Activated B cell treated with CpG ODN at 0.5 μM for 24 hours (primary cell): Measurements from ENCODE around the gene CDK6. TPM values are rescaled to one million over a fixed set of nuclear protein-coding genes. Genes with fewer than 3 reads are reported as not detected.

Experiments used
- ATAC-seq: fragments of 200-7000 bp; cut with Tn5 transposase; one replicate; pipeline ENCODE4 v1.10.0; 2021; ENCODE audit warnings: low read depth, mild to moderate bottlenecking, moderate library complexity
- CTCF ChIA-PET: fragments of 350-600 bp; sonication (Branson Sonifier 250); formaldehyde crosslinking; loops from one replicate; lab custom pipeline; 2021; ENCODE audit warnings: antibody characterized with exemption; lab: Charles Lee
- POLR2A ChIA-PET: fragments of 350-600 bp; sonication (Branson Sonifier 250); formaldehyde crosslinking; loops from one replicate; lab custom pipeline; 2021; ENCODE audit warnings: antibody characterized with exemption; lab: Charles Lee
- DNase-seq: peaks from one replicate; pipeline ENCODE4 v3.0.0; 2022
- H3K27ac Mint-ChIP-seq: one replicate; pipeline ENCODE4 v1.8.0; 2020; ENCODE audit warnings: mixed read lengths
- H3K27me3 Mint-ChIP-seq: one replicate; pipeline ENCODE4 v1.8.0; 2021; ENCODE audit warnings: mixed read lengths
- H3K36me3 Mint-ChIP-seq: one replicate; pipeline ENCODE4 v1.8.0; 2021; ENCODE audit warnings: low read depth, mixed read lengths
- H3K4me1 Mint-ChIP-seq: one replicate; pipeline ENCODE4 v1.8.0; 2021; ENCODE audit warnings: mixed read lengths
- H3K4me3 Mint-ChIP-seq: one replicate; pipeline ENCODE4 v1.8.0; 2020; ENCODE audit warnings: mild to moderate bottlenecking, mixed read lengths
- H3K9me3 Mint-ChIP-seq: one replicate; pipeline ENCODE4 v1.8.0; 2020; ENCODE audit warnings: mixed read lengths
- intact Hi-C: fragments of 100-400 bp; cut with micrococcal nuclease; formaldehyde crosslinking; loops from one replicate; pipeline ENCODE4 v1.15.1; 2024
- total RNA-seq: library from RNA; stranded (reverse); gene quantifications from 2 replicates; pipeline ENCODE4 v1.2.3, GENCODE V29; 2022
- TF ChIP-seq, protein P1 (sequence below): fragments of 200-600 bp; IDR thresholded peaks from one replicate; pipeline ENCODE4 v1.8.0; 2022; ENCODE audit warnings: antibody characterized with exemption, mild to moderate bottlenecking

Gene CDK6
- total RNA-seq, 1 donor from 2014 or later, result 30.5 TPM

GRCh38 chr7:92880212-92881090 is 44.1 kb upstream of the CDK6 start:
- no peak overlapping the region for H3K27ac Mint-ChIP-seq
- TF ChIP-seq, protein P1, sequence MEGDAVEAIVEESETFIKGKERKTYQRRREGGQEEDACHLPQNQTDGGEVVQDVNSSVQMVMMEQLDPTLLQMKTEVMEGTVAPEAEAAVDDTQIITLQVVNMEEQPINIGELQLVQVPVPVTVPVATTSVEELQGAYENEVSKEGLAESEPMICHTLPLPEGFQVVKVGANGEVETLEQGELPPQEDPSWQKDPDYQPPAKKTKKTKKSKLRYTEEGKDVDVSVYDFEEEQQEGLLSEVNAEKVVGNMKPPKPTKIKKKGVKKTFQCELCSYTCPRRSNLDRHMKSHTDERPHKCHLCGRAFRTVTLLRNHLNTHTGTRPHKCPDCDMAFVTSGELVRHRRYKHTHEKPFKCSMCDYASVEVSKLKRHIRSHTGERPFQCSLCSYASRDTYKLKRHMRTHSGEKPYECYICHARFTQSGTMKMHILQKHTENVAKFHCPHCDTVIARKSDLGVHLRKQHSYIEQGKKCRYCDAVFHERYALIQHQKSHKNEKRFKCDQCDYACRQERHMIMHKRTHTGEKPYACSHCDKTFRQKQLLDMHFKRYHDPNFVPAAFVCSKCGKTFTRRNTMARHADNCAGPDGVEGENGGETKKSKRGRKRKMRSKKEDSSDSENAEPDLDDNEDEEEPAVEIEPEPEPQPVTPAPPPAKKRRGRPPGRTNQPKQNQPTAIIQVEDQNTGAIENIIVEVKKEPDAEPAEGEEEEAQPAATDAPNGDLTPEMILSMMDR, result no peak
- peaks cover 11% of the 10 kb centered on the region for H3K9me3 Mint-ChIP-seq
- H3K4me3 Mint-ChIP-seq, result no peak overlapping the region
- ChIA-PET POLR2A (no interaction called here), CTCF (interaction anchor here (0.7 kb wide), 1 partner anchor 261 kb away, joined by 3 read pairs; no protein-coding TSS in a partner anchor)
- no peaks in the 10 kb centered on the region for H3K27me3 Mint-ChIP-seq
- no peaks in the 10 kb centered on the region for H3K4me1 Mint-ChIP-seq
- ATAC-seq (peak; percentile 42), DNase-seq (no peak)
- intact Hi-C loops, result loop anchor here (1.0 kb wide), 1 partner anchor 259 kb away; no protein-coding TSS in a partner anchor
- no peaks in the 10 kb centered on the region for H3K36me3 Mint-ChIP-seq

- ChIA-PET CTCF (interaction anchor here (1.2 kb wide), 1 partner anchor 44 kb away, joined by 3 read pairs; no protein-coding TSS in a partner anchor), POLR2A (no interaction called here)
- Mint-ChIP-seq H3K27ac (no peak overlapping the region), H3K36me3 (no peaks in the 10 kb centered on the region), H3K4me1 (no peaks in the 10 kb centered on the region), H3K27me3 (no peaks in the 10 kb centered on the region), H3K4me3 (no peak overlapping the region), H3K9me3 (peaks cover 7% of the 10 kb centered on the region)
- no peak for DNase-seq
- intact Hi-C loops, result no loop called here
- no peak for ATAC-seq
- TF ChIP-seq, protein P1, result no peak
Measured at GRCh38 chr7:92877367-92877766, 41.0 kb upstream of the CDK6 start.

- no peak overlapping the region for H3K27ac Mint-ChIP-seq
- H3K36me3 Mint-ChIP-seq, result no peaks in the 10 kb centered on the region
- TF ChIP-seq, protein P1, result no peak
- H3K4me1 Mint-ChIP-seq, result no peaks in the 10 kb centered on the region
- ChIA-PET POLR2A (no interaction called here), CTCF (interaction anchor here (1.2 kb wide), 1 partner anchor 44 kb away, joined by 3 read pairs; no protein-coding TSS in a partner anchor)
- no peak overlapping the region for H3K4me3 Mint-ChIP-seq
- ATAC-seq, result no peak
- DNase-seq, result no peak
- intact Hi-C loops, result no loop called here
- H3K9me3 Mint-ChIP-seq, result peaks cover 6% of the 10 kb centered on the region
- no peaks in the 10 kb centered on the region for H3K27me3 Mint-ChIP-seq
Measured at GRCh38 chr7:92876836-92877235, 40.5 kb upstream of the CDK6 start.

GRCh38 chr7:92875719-92876118 is 39.3 kb upstream of the CDK6 start:
- CTCF ChIA-PET, result no interaction called here
- intact Hi-C loops, result no loop called here
- H3K4me1 Mint-ChIP-seq, result no peaks in the 10 kb centered on the region

GRCh38 chr7:92875173-92875572 is 38.8 kb upstream of the CDK6 start:
- Mint-ChIP-seq H3K27me3 (no peaks in the 10 kb centered on the region), H3K27ac (no peak overlapping the region), H3K4me3 (no peak overlapping the region), H3K4me1 (no peaks in the 10 kb centered on the region), H3K36me3 (no peaks in the 10 kb centered on the region), H3K9me3 (no peaks in the 10 kb centered on the region)
- CTCF ChIA-PET, result no interaction called here
- DNase-seq (no peak), ATAC-seq (no peak)
- POLR2A ChIA-PET, result no interaction called here
- TF ChIP-seq, protein P1, result no peak
- intact Hi-C loops, result no loop called here

More at GRCh38 chr7:92875719-92876118, 39.3 kb upstream of the CDK6 start:
- TF ChIP-seq, protein P1, result no peak
- DNase-seq (no peak), ATAC-seq (no peak)
- no peaks in the 10 kb centered on the region for H3K27me3 Mint-ChIP-seq
- POLR2A ChIA-PET, result no interaction called here
- no peak overlapping the region for H3K4me3 Mint-ChIP-seq
- no peaks in the 10 kb centered on the region for H3K36me3 Mint-ChIP-seq
- no peak overlapping the region for H3K27ac Mint-ChIP-seq
- no peaks in the 10 kb centered on the region for H3K9me3 Mint-ChIP-seq
